Neural cell (in vitro differentiated cells): ENCODE results near the gene OR1D5. TPM values are rescaled to one million over a fixed set of nuclear protein-coding genes. Genes with fewer than 3 reads are reported as not detected.

Source experiments
- H2AFZ ChIP-seq: fragments of 200-600, 300-800 bp; sonication (generic), shearing (Covaris generic); 2 replicates; pipeline ENCODE4 v1.6.0; 2014; ENCODE audit warnings: low read depth, mild to moderate bottlenecking, antibody characterized with exemption, low read length, moderate library complexity
- H3F3A ChIP-seq: fragments of 200-600 bp; shearing (Covaris generic); 2 replicates; pipeline ENCODE4 v1.6.1; 2016; ENCODE audit warnings: mild to moderate bottlenecking, moderate library complexity, mixed read lengths, antibody characterized with exemption, low read length; ENCODE audit not compliant: insufficient read depth, poor library complexity, severe bottlenecking
- H3K27ac ChIP-seq: fragments of 200-600, 300-800 bp; sonication (generic), shearing (Covaris generic); 2 replicates; pipeline ENCODE4 v1.5.1; 2014; ENCODE audit warnings: mild to moderate bottlenecking, low read length, moderate library complexity
- H3K27me3 ChIP-seq: fragments of 300-800, 200-600 bp; sonication (generic), shearing (Covaris generic); 2 replicates; pipeline ENCODE4 v1.6.0; 2014; ENCODE audit warnings: mild to moderate bottlenecking, low read depth, low read length, moderate library complexity; ENCODE audit not compliant: insufficient read depth
- H3K36me3 ChIP-seq: fragments of 300-800, 200-600 bp; sonication (generic), shearing (Covaris generic); 2 replicates; pipeline ENCODE4 v1.5.1; 2014; ENCODE audit warnings: mild to moderate bottlenecking, antibody characterized with exemption, low read length, moderate library complexity; ENCODE audit not compliant: insufficient read depth
- H3K4me2 ChIP-seq: fragments of 300-800, 200-600 bp; sonication (generic), shearing (Covaris generic); 2 replicates; pipeline ENCODE4 v1.6.0; 2014; ENCODE audit warnings: mild to moderate bottlenecking, low read length
- H3K4me3 ChIP-seq: fragments of 300-800, 200-600 bp; sonication (generic), shearing (Covaris generic); 2 replicates; pipeline ENCODE4 v1.5.1; 2014; ENCODE audit warnings: mild to moderate bottlenecking, low read length, moderate library complexity
- H3K79me2 ChIP-seq: fragments of 200-600 bp; shearing (Covaris generic); replicated peaks from 2 replicates; pipeline ENCODE4 v1.6.0; 2014; ENCODE audit warnings: mild to moderate bottlenecking, low read length, moderate library complexity; ENCODE audit not compliant: insufficient read depth
- H3K9ac ChIP-seq: fragments of 300-800, 200-600 bp; sonication (generic), shearing (Covaris generic); 2 replicates; pipeline ENCODE4 v1.6.1; 2016; ENCODE audit warnings: mild to moderate bottlenecking, low read length, mixed read lengths
- H3K9me2 ChIP-seq: fragments of 200-600 bp; shearing (Covaris generic); 2 replicates; pipeline ENCODE4 v1.6.1; 2016; ENCODE audit warnings: mild to moderate bottlenecking, low read length, mixed read lengths; ENCODE audit not compliant: insufficient read depth
- H3K9me3 ChIP-seq: fragments of 200-600, 300-800 bp; sonication (generic), shearing (Covaris generic); 2 replicates; pipeline ENCODE4 v1.6.1; 2016; ENCODE audit warnings: mild to moderate bottlenecking, mixed run types, low read length, moderate library complexity, mixed read lengths
- H4K20me1 ChIP-seq: fragments of 200-600 bp; shearing (Covaris generic); 2 replicates; pipeline ENCODE4 v1.6.1; 2016; ENCODE audit warnings: mild to moderate bottlenecking, mixed run types; ENCODE audit not compliant: insufficient read depth
- EP300 ChIP-seq: fragments of 450-650 bp; conservative IDR thresholded peaks from 2 replicates; pipeline ENCODE4 v1.6.1; 2014; ENCODE audit warnings: antibody characterized with exemption, mild to moderate bottlenecking, moderate library complexity; ENCODE audit not compliant: poor library complexity, severe bottlenecking
- EZH2 ChIP-seq: fragments of 200-600, 300-800 bp; shearing (Covaris generic), sonication (generic); IDR thresholded peaks from 2 replicates; pipeline ENCODE4 v1.6.1; 2014; ENCODE audit warnings: antibody characterized with exemption, low read length, borderline replicate concordance, mild to moderate bottlenecking; ENCODE audit not compliant: insufficient read depth, poor library complexity, severe bottlenecking
- MXI1 ChIP-seq: fragments of 450-650 bp; conservative IDR thresholded peaks from 2 replicates; pipeline ENCODE4 v1.6.1; 2014; ENCODE audit warnings: antibody characterized with exemption, mild to moderate bottlenecking; ENCODE audit not compliant: poor library complexity, severe bottlenecking
- POLR2AphosphoS5 ChIP-seq: IDR thresholded peaks from 2 replicates; pipeline ENCODE4 v1.6.1; 2012
- RAD21 ChIP-seq: fragments of 450-650 bp; conservative IDR thresholded peaks from 2 replicates; pipeline ENCODE4 v1.6.1; 2014; ENCODE audit warnings: antibody characterized with exemption, mild to moderate bottlenecking, moderate library complexity
- SMC3 ChIP-seq: fragments of 450-650 bp; conservative IDR thresholded peaks from 2 replicates; pipeline ENCODE4 v1.6.1; 2014; ENCODE audit warnings: antibody characterized with exemption, mild to moderate bottlenecking, moderate library complexity; ENCODE audit not compliant: poor library complexity
- TAF1 ChIP-seq: IDR thresholded peaks from 2 replicates; pipeline ENCODE4 v1.6.1; 2012; ENCODE audit warnings: low read depth
- polyA plus RNA-seq: library from polyadenylated mRNA; depleted of rRNA; stranded (reverse); fragments of >200 nt; gene quantifications from 2 replicates; pipeline ENCODE4 v1.2.3, GENCODE V29; 2014
- TF ChIP-seq, protein P1 (sequence below): fragments of 450-650 bp; IDR thresholded peaks from 2 replicates; pipeline ENCODE4 v1.5.1; 2014; ENCODE audit warnings: antibody characterized with exemption, mild to moderate bottlenecking, moderate library complexity; ENCODE audit not compliant: poor library complexity, severe bottlenecking
- TF ChIP-seq, protein P2 (sequence below): IDR thresholded peaks from 2 replicates; pipeline ENCODE4 v1.6.1; 2012; ENCODE audit warnings: borderline replicate concordance

The OR1D5 gene
- polyA plus RNA-seq, 1 donor from 2014 or later, result not detected

DNA sequence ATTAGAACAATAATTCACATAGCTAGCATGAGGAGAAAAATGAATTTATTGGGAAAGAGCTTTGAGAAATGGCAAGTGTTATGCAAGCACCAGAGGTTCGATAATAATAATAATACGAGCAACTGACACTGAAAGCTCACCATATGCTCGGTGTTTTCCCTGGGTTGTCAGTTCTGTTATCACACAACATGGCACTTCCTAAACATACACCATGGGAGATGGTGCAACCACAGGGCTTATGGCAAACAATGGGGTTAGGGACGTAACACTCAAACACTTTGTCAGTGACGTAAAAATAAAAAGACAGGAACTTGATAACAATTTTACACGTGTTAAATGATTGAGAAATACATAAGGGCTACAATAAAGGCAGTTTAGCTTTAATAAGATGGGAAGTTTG, 23.7 kb downstream of the OR1D5 start (continued):
- TF ChIP-seq POLR2AphosphoS5 (no peak), EZH2 (no peak)

DNA sequence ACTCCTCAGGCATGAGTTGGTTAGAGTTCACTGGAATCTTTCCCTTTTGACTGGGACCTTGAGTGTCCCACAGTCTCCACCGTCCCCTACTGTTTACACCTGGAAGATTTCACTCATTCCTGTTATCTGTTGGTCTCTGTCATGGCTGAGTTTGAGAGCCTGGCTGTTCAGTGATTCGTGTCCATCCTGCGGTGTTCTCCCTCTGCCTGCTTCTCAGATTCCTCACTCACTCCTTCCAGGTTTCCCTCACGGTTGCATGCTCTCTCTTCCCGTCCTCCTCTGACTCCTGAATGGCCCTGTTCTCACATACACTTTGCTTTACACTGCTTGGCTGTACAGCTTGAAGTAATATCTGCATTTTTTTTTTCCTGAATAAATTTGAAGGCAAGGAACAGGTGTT, 24.5 kb downstream of the OR1D5 start:
- no peak overlapping the region for H3K27ac ChIP-seq
- TF ChIP-seq, protein P1, sequence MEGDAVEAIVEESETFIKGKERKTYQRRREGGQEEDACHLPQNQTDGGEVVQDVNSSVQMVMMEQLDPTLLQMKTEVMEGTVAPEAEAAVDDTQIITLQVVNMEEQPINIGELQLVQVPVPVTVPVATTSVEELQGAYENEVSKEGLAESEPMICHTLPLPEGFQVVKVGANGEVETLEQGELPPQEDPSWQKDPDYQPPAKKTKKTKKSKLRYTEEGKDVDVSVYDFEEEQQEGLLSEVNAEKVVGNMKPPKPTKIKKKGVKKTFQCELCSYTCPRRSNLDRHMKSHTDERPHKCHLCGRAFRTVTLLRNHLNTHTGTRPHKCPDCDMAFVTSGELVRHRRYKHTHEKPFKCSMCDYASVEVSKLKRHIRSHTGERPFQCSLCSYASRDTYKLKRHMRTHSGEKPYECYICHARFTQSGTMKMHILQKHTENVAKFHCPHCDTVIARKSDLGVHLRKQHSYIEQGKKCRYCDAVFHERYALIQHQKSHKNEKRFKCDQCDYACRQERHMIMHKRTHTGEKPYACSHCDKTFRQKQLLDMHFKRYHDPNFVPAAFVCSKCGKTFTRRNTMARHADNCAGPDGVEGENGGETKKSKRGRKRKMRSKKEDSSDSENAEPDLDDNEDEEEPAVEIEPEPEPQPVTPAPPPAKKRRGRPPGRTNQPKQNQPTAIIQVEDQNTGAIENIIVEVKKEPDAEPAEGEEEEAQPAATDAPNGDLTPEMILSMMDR, result no peak
- no peak for TF ChIP-seq POLR2AphosphoS5
- no peak for TF ChIP-seq MXI1
- TF ChIP-seq TAF1, result no peak
- TF ChIP-seq EZH2, result no peak
- TF ChIP-seq SMC3, result no peak
- no peak for TF ChIP-seq EP300
- TF ChIP-seq RAD21, result no peak
- TF ChIP-seq, protein P2, sequence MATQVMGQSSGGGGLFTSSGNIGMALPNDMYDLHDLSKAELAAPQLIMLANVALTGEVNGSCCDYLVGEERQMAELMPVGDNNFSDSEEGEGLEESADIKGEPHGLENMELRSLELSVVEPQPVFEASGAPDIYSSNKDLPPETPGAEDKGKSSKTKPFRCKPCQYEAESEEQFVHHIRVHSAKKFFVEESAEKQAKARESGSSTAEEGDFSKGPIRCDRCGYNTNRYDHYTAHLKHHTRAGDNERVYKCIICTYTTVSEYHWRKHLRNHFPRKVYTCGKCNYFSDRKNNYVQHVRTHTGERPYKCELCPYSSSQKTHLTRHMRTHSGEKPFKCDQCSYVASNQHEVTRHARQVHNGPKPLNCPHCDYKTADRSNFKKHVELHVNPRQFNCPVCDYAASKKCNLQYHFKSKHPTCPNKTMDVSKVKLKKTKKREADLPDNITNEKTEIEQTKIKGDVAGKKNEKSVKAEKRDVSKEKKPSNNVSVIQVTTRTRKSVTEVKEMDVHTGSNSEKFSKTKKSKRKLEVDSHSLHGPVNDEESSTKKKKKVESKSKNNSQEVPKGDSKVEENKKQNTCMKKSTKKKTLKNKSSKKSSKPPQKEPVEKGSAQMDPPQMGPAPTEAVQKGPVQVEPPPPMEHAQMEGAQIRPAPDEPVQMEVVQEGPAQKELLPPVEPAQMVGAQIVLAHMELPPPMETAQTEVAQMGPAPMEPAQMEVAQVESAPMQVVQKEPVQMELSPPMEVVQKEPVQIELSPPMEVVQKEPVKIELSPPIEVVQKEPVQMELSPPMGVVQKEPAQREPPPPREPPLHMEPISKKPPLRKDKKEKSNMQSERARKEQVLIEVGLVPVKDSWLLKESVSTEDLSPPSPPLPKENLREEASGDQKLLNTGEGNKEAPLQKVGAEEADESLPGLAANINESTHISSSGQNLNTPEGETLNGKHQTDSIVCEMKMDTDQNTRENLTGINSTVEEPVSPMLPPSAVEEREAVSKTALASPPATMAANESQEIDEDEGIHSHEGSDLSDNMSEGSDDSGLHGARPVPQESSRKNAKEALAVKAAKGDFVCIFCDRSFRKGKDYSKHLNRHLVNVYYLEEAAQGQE, result no peak
- no peak overlapping the region for H3K4me2 ChIP-seq
- no peaks in the 10 kb centered on the region for H3K9me2 ChIP-seq
- H2AFZ ChIP-seq, result no peak overlapping the region
- no peaks in the 10 kb centered on the region for H3K79me2 ChIP-seq
- H3K9me3 ChIP-seq, result no peaks in the 10 kb centered on the region
- H3K4me3 ChIP-seq, result no peak overlapping the region
- no peaks in the 10 kb centered on the region for H3F3A ChIP-seq
- no peaks in the 10 kb centered on the region for H3K36me3 ChIP-seq
- no peaks in the 10 kb centered on the region for H3K27me3 ChIP-seq
- no peak overlapping the region for H3K9ac ChIP-seq
- no peaks in the 10 kb centered on the region for H4K20me1 ChIP-seq

DNA sequence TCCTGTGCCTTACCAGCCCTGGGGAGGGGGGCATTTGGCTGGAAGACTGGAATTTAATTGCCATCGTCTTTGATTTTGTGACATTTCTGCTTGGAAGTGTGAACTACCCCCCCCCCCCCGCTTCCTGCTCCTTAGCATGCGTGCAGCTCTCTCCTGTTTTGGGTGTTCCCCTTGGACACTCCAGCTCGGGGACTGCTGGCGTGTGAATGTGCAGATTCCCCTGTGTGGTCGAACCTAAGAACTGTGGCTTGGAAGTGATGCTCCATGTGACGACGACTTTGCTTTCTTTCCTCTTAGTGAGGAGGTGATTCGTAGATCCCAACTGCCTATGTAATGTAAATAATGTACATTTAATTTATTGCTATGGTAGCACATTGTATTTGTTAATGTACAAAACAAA, 26.1 kb downstream of the OR1D5 start:
- no peaks in the 10 kb centered on the region for H3F3A ChIP-seq
- H3K9ac ChIP-seq, result no peak overlapping the region
- no peaks in the 10 kb centered on the region for H3K9me2 ChIP-seq
- H3K79me2 ChIP-seq, result no peaks in the 10 kb centered on the region
- no peaks in the 10 kb centered on the region for H3K27me3 ChIP-seq
- no peak overlapping the region for H3K27ac ChIP-seq
- no peak overlapping the region for H3K4me3 ChIP-seq
- TF ChIP-seq, protein P2, result no peak
- no peak for TF ChIP-seq TAF1
- TF ChIP-seq, protein P1, result no peak
- TF ChIP-seq EZH2, result no peak
- no peak for TF ChIP-seq EP300
- TF ChIP-seq RAD21, result no peak
- TF ChIP-seq SMC3, result no peak
- TF ChIP-seq POLR2AphosphoS5, result no peak
- TF ChIP-seq MXI1, result no peak
- no peak overlapping the region for H2AFZ ChIP-seq
- no peaks in the 10 kb centered on the region for H3K36me3 ChIP-seq
- H4K20me1 ChIP-seq, result no peaks in the 10 kb centered on the region
- no peaks in the 10 kb centered on the region for H3K9me3 ChIP-seq
- H3K4me2 ChIP-seq, result no peak overlapping the region
